Panc1 (cell line): Measurements from ENCODE around the gene ALOXE3. TPM values are rescaled to one million over a fixed set of nuclear protein-coding genes. Genes with fewer than 3 reads are reported as not detected.

Experiments used
- ATAC-seq: fragments of 200-7000 bp; cut with Tn5 transposase; 2 replicates; pipeline ENCODE4 v1.9.1; 2020; ENCODE audit warnings: mild to moderate bottlenecking, moderate library complexity
- BruUV-seq: library from RNA; stranded (reverse); fragments of 400-500 nt; replicated peaks from 2 replicates; lab custom pipeline; 2021; lab: Mats Ljungman, UMichigan
- CTCF ChIA-PET: fragments of 300-600 bp; sonication (Branson Sonifier 250); formaldehyde crosslinking; loops from one replicate; lab custom pipeline; 2022; ENCODE audit warnings: antibody characterized with exemption; lab: Charles Lee
- POLR2A ChIA-PET: fragments of 300-600 bp; sonication (Branson Sonifier 250); formaldehyde crosslinking; loops from one replicate; lab custom pipeline; 2022; ENCODE audit warnings: antibody characterized with exemption; lab: Charles Lee
- DNase-seq: peaks from one replicate; pipeline ENCODE4 v3.0.0-alpha.2; 2010; ENCODE audit warnings: low read depth, low spot score
- H3K27ac ChIP-seq: 2 replicates; pipeline ENCODE4 v1.5.1; 2011; ENCODE audit warnings: mild to moderate bottlenecking, low read length, inconsistent platforms
- H3K27me3 ChIP-seq: fragments of 200-500 bp; sonication (Bioruptor generic); 2 replicates; pipeline ENCODE4 v1.6.0; 2014; ENCODE audit warnings: low read length, inconsistent platforms; ENCODE audit not compliant: control insufficient read depth, insufficient read depth
- H3K36me3 ChIP-seq: fragments of 200-500 bp; sonication (Bioruptor generic); 2 replicates; pipeline ENCODE4 v1.5.1; 2014; ENCODE audit warnings: inconsistent platforms, mild to moderate bottlenecking, low read length, moderate library complexity; ENCODE audit not compliant: control insufficient read depth, insufficient read depth
- H3K4me1 ChIP-seq: 2 replicates; pipeline ENCODE4 v1.5.1; 2011; ENCODE audit warnings: inconsistent platforms, mild to moderate bottlenecking, low read length, moderate library complexity; ENCODE audit not compliant: control insufficient read depth, insufficient read depth
- H3K4me3 ChIP-seq, 2 experiments: 2 replicates each; pipeline ENCODE4 v1.5.1; 2011 to 2012; ENCODE audit warnings: low read depth in 2 of 2, low read length in 2 of 2, mild to moderate bottlenecking in 2 of 2, inconsistent platforms in 1 of 2, moderate library complexity in 1 of 2
- H3K9me3 ChIP-seq: fragments of 200-500 bp; sonication (Bioruptor generic); 2 replicates; pipeline ENCODE4 v1.5.1; 2014; ENCODE audit warnings: low read depth, mild to moderate bottlenecking, inconsistent platforms, low read length, moderate library complexity; ENCODE audit not compliant: control insufficient read depth, insufficient read depth
- CTCF ChIP-seq: fragments of 450-650 bp; IDR thresholded peaks from 2 replicates; pipeline ENCODE4 v1.5.1; 2017; ENCODE audit warnings: mild to moderate bottlenecking
- POLR2AphosphoS5 ChIP-seq: IDR thresholded peaks from 2 replicates; pipeline ENCODE4 v1.6.1; 2012; ENCODE audit warnings: mild to moderate bottlenecking, low read depth, low read length, moderate library complexity
- REST ChIP-seq, 2 experiments: IDR thresholded peaks; 2 replicates each; pipeline ENCODE4 v1.6.1; 2011 to 2012; ENCODE audit warnings: low read depth in 2 of 2, control low read depth in 1 of 2, low read length in 1 of 2, mild to moderate bottlenecking in 1 of 2, moderate library complexity in 1 of 2; ENCODE audit not compliant: insufficient read depth in 1 of 2
- SIN3A ChIP-seq: IDR thresholded peaks from 2 replicates; pipeline ENCODE4 v1.6.1; 2012; ENCODE audit warnings: low read depth, mild to moderate bottlenecking, low read length, moderate library complexity, borderline replicate concordance; ENCODE audit not compliant: insufficient read depth
- TCF7L2 ChIP-seq: IDR thresholded peaks from 2 replicates; pipeline ENCODE4 v1.6.1; 2011; ENCODE audit warnings: mild to moderate bottlenecking, low read depth, low read length, inconsistent platforms
- in situ Hi-C: cut with HindIII; loops from 2 replicates; pipeline ENCODE4 v1.10.0; 2016; ENCODE audit warnings: low sequenced_read_pairs, low pct_unique_long_range_greater_than_20kb
- intact Hi-C: fragments of 100-400 bp; cut with micrococcal nuclease; formaldehyde crosslinking; loops from one replicate; pipeline ENCODE4 v1.10.0; 2022; ENCODE audit not compliant: unreplicated experiment
- total RNA-seq: library from RNA; stranded (reverse); gene quantifications from one replicate; pipeline ENCODE4 v1.2.1, GENCODE V29; 2021; ENCODE audit not compliant: unreplicated experiment

Gene ALOXE3
- total RNA-seq, 1 experiment from 2014 or later = 0.46 TPM

GRCh38 chr17:8075081-8075480 lies 43.2 kb downstream of the ALOXE3 start:
- in situ Hi-C loops = no loop called here
- POLR2A ChIA-PET = no interaction called here
- TF ChIP-seq CTCF = no peak
- no peak for TF ChIP-seq TCF7L2
- no peak for TF ChIP-seq REST (IDR thresholded peaks at IDR 0.05; ENCODE audit: insufficient read depth in 1 of 2, low read depth in 2 of 2, low read length in 1 of 2)
- TF ChIP-seq POLR2AphosphoS5 = no peak
- no peak for TF ChIP-seq SIN3A
- H3K4me1 ChIP-seq = no peaks in the 10 kb centered on the region; the same call in 1 of the 2 replicates
- CTCF ChIA-PET = interaction anchor here (1.3 kb wide), 1 partner anchor 10 kb away, joined by 3 read pairs; no protein-coding TSS in a partner anchor
- DNase-seq = no peak
- BruUV-seq = no TSS peak
- no peaks in the 10 kb centered on the region; the same call in 1 of the 2 replicates for H3K36me3 ChIP-seq
- H3K27ac ChIP-seq = no peak overlapping the region
- no peak overlapping the region for H3K4me3 ChIP-seq
- intact Hi-C loops = no loop called here
- H3K27me3 ChIP-seq = no peaks in the 10 kb centered on the region; the same call in 1 of the 2 replicates
- ATAC-seq = no peak
- H3K9me3 ChIP-seq = no peaks in the 10 kb centered on the region

GRCh38 chr17:8074554-8074953 lies 43.8 kb downstream of the ALOXE3 start:
- BruUV-seq = no TSS peak
- DNase-seq (no peak), ATAC-seq (peak; percentile 21)
- no peaks in the 10 kb centered on the region; the same call in 1 of the 2 replicates for H3K4me1 ChIP-seq
- intact Hi-C loops (no loop called here), in situ Hi-C loops (no loop called here)
- ChIA-PET POLR2A (interaction anchor here (0.6 kb wide), 2 partner anchors 143 to 239 kb away, joined by 5 to 7 read pairs; no protein-coding TSS in a partner anchor), CTCF (interaction anchor here (0.7 to 1.7 kb wide), 5 partner anchors 10 to 223 kb away, joined by 3 to 10 read pairs (median 5); no protein-coding TSS in a partner anchor)
- H3K27me3 ChIP-seq = no peaks in the 10 kb centered on the region; the same call in 1 of the 2 replicates
- no peaks in the 10 kb centered on the region for H3K9me3 ChIP-seq
- TF ChIP-seq REST (IDR thresholded peaks at IDR 0.05; ENCODE audit: insufficient read depth in 1 of 2, low read depth in 2 of 2, low read length in 1 of 2) (no peak), TCF7L2 (no peak)
- H3K4me3 ChIP-seq = no peak overlapping the region
- no peak overlapping the region for H3K27ac ChIP-seq
- H3K36me3 ChIP-seq = no peaks in the 10 kb centered on the region; the same call in 1 of the 2 replicates
